ENCODE data around the gene MED12L. TPM values are rescaled to one million over a fixed set of nuclear protein-coding genes. Genes with fewer than 3 reads are reported as not detected.

MED12L gene
- total RNA-seq, 1 experiment from 2014 or later, result 14.9 TPM

- Histone ChIP-seq H3K27ac (ENCODE audit: insufficient read length, low read depth, low read length) (no peak overlapping the region), H3K9ac (ENCODE audit: extremely low read depth, insufficient read length, low read length) (no peak overlapping the region), H4K8ac (replicated peaks; ENCODE audit: insufficient read length, low read depth, low read length) (no peak overlapping the region), H3K79me2 (ENCODE audit: insufficient read depth, low read length) (no peaks in the 10 kb centered on the region), H3K56ac (ENCODE audit: insufficient read length, low read depth, low read length) (no peak overlapping the region), H3K18ac (ENCODE audit: insufficient read length, low read depth, low read length) (no peak overlapping the region), H2BK20ac (ENCODE audit: low read depth, low read length, poor library complexity, severe bottlenecking) (no peak overlapping the region), H2BK5ac (ENCODE audit: insufficient read length, low read length) (no peak overlapping the region), H3K4me2 (ENCODE audit: insufficient read depth, insufficient read length, low read length) (no peak overlapping the region), H3K27me3 (ENCODE audit: insufficient read depth, low read length) (no peaks in the 10 kb centered on the region), H3K14ac (ENCODE audit: insufficient read depth, low read length) (no peak overlapping the region), H2AK5ac (ENCODE audit: insufficient read length, low read length) (no peak overlapping the region), H3K23me2 (ENCODE audit: insufficient read length, low read depth, low read length, poor library complexity, severe bottlenecking) (no peaks in the 10 kb centered on the region), H4K20me1 (ENCODE audit: control insufficient read depth, insufficient read depth, insufficient read length) (no peaks in the 10 kb centered on the region), H2AFZ (ENCODE audit: low read length) (no peak overlapping the region), H3T11ph (ENCODE audit: low read length) (no peak overlapping the region), H4K91ac (ENCODE audit: insufficient read length, low read depth, low read length) (no peak overlapping the region), H3K4ac (ENCODE audit: low read depth, low read length) (no peak overlapping the region), H2BK15ac (ENCODE audit: low read depth, low read length) (no peak overlapping the region), H3K9me3 (ENCODE audit: control insufficient read depth, low read depth, low read length) (no peaks in the 10 kb centered on the region), H3K79me1 (ENCODE audit: insufficient read depth, low read depth, low read length, poor library complexity, severe bottlenecking) (no peaks in the 10 kb centered on the region), H2BK120ac (ENCODE audit: low read depth, low read length, poor library complexity, severe bottlenecking) (no peak overlapping the region), H3K4me1 (ENCODE audit: insufficient read depth, low read length) (no peaks in the 10 kb centered on the region), H2BK12ac (ENCODE audit: insufficient read length, low read depth, low read length) (no peak overlapping the region), H4K5ac (ENCODE audit: insufficient read length, low read depth, low read length) (no peak overlapping the region), H3K23ac (ENCODE audit: insufficient read length, low read depth, low read length) (no peak overlapping the region)
- Mint-ChIP-seq H3K27ac (no peak overlapping the region), H3K27me3 (ENCODE audit: low read depth) (no peaks in the 10 kb centered on the region), H3K9me3 (no peaks in the 10 kb centered on the region), H3K4me1 (no peaks in the 10 kb centered on the region), H3K4me3 (no peak overlapping the region), H3K36me3 (ENCODE audit: insufficient read depth in 1 of 3, low read depth in 3 of 3) (peaks cover 0 to 11% (median 9%) of the 10 kb centered on the region in 3 experiments; a peak in 5 of 7 replicates)
- DNase-seq, result no peak
- TF ChIP-seq CTCF (conservative IDR thresholded peaks at IDR 0.05), result no peak
These were observed 111.0 kb downstream of the MED12L start for GRCh38 chr3:151196434-151196833.

All from H9 (cell line).